HPDE6-E6E7 (cell line): Measurements from ENCODE around the gene CARD19.

ENCODE experiments used
- DNase-seq: peaks from one replicate; pipeline ENCODE4 v3.0.0; 2011; ENCODE audit warnings: missing footprints; ENCODE audit errors: extremely low spot score

The CARD19 gene, protein sequence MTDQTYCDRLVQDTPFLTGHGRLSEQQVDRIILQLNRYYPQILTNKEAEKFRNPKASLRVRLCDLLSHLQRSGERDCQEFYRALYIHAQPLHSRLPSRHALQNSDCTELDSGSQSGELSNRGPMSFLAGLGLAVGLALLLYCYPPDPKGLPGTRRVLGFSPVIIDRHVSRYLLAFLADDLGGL

GRCh38 chr9:93096131-93096802 is at the start of gene CARD19:
CARD19 (plus strand) TSS chr9:93096217; CDS start chr9:93096346, 129 bp downstream.
- DNase-seq, result no peak

DNA sequence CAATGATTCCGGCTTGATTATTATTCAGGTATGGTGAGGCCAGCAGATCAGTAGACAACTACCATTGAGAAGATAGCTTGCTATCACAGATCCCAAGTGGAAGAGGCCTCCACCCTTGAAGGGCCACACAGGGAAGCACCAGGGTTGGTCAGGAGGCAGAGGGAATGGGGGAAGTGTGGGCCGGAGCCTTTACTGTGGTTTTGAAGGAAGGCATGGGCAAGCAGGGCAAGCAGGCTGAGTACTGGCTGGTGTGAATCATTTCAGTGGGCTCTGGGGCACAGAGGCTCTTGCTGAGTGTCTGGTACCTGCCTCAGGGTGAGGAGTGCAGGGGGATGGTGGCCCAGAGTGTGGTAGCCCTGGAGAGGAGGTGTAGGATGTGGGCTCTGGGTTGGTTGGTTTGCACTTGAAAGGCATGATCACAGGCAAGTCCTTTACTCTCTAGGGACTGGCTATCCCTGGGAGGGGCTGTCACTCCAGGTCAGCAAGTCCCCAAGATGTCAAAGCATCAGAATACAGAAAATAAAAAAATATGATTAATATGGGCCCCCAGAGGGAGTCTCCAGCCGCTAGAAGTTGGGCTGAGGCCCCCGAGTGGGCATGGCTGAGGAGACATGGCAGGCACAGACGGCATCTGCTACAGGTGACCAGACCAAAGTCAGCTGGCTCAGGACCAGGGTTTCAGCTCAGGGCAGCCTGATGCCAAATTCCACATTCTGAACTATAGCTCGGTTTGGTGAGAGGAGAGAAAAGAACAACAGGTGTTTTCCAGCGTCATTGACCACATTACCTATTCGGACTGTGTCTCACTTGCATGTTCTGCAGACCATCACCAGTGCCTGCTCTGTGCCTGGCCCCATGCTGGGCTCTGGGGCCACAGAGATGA is 47.2 kb upstream of the CARD19 start:
- no peak for DNase-seq

DNA sequence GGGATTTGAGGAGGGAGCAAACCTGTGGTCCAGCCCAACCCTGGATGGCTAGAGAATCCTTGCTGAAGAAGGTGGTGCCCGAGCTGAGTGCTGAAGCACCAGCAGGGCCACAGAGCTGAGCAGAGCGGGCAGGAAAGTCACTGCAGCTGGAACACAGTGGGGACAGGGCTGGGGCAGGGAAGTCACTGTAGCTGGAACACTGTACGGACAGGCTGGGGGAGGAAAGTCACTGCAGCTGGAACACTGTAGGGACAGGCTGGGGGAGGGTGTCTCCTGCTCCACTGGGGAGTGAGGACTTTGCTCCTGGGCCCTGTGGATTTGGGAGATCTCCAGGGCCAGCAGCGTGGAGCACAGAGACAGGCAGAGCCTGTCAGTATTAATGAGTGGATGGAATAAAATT is 46.5 kb upstream of the CARD19 start:
- DNase-seq, result no peak

DNA sequence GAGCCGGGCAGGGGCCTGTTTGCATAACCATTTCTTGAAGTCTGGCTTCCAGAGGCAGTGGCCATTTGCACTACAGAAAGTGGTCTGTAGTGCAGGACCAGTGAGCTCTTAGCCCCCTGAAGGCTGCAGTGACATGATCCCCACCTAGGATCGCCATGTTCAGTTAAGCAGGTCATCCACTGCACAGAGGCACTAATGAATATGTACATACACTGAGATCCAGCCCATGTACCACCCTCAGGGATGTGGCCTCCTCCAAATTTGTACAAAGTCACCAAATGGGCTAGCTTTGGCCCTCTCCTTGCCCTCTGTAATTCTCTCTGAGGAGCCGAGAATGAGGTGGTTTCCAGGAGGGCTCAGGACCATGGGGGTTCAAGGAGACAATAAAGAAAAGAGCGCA is 45.8 kb upstream of the CARD19 start:
- no peak for DNase-seq

DNA sequence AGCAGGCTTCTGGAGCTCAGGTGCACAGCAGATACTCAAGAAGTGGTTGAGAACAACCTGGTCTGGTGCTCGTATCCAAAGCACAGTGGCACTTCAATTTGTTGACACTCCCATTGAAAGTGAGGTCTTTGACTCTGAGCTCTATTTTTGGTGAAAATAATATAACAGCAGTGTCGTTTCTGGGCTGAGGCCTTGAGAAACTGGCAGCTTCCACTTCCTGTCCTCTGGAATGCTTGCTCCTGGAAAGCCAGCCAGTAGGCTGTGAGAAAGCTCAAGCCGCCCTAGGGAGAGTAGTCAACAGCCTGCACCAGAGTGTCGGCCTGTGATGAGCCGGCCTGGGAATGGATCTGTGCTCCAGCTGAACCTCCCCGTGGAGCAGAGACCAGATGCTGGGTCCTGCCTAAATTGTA is 44.3 kb upstream of the CARD19 start:
- no peak for DNase-seq

DNA sequence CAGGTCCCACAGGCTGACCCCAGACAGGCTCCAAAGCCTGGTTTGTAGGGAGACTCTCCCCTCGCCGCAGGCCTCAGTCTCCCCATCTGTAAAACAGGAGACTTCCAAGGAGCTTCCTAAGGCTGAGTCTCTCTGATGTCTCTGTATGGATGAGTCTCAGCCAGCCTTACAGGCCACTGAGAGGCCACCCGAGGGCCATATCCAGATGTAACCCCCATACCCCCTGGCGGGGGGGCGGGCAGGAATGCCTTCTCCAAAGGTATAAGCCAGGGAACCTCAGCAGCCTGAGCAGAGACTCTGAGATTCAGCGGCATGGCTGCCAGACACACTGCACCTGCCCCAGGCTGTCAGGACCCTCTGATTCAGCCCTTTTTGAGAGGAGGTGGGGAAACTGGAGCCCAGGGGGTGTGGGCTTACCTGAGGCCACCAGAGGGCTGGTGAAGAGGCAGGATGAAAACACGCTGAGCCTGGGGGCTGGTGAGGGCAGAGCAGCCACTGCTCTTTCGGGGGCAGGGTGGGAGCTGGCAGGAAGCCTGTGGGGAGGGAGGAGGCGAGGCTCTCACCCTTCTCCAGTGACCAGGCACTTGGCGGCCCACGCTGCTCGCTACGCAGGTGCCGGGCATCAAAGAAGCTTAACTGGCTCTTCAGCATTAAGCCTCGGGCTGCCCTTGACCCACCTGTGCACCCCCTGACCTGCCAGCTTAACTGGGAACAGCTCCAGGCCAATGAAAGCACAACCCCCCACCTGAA is 43.1 kb upstream of the CARD19 start:
- no peak for DNase-seq

- DNase-seq, result no peak
Measured at GRCh38 chr9:93053781-93054331, 42.2 kb upstream of the CARD19 start.

GRCh38 chr9:93054758-93055704 is 41.0 kb upstream of the CARD19 start:
- no peak for DNase-seq

GRCh38 chr9:93057042-93057702 is 38.8 kb upstream of the CARD19 start:
- no peak for DNase-seq

GRCh38 chr9:93057703-93058354 is 38.2 kb upstream of the CARD19 start:
- DNase-seq, result no peak

DNA sequence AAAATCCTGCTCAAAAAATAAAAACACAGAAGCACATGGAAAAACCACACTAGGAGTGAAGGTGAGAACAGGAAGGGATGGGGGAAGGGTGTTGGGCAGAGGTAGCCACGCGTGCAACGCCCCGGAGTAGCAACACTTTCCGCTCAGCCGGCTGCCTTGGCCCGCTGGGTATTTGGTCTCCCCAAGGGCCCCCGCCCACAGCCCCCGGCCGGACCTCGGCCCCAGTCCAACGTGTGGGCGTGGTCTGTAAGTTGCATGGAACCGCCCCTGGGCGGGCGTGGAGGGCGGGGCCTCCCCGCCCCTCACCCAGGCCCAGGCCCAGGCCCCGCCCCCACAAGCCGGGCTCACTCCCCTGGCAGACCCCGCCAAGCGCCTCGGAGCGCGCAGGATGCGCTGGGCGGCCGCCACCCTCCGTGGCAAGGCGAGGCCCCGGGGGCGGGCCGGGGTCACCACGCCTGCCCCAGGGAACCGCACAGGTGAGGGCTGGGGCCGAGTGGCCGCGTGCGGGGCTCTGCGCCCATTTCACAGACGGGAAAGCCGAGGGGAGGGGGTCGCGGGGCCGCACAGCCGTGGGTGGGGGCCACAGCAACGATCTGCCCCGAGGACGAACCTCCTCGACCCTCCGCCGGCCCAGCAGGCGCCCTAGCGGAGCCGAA is 37.5 kb upstream of the CARD19 start, which contains the start of gene SUSD3:
SUSD3 (plus strand) TSS at position 347 of the 656 bp plus-strand sequence; CDS start at position 389, 42 bp downstream.
- no peak for DNase-seq

DNA sequence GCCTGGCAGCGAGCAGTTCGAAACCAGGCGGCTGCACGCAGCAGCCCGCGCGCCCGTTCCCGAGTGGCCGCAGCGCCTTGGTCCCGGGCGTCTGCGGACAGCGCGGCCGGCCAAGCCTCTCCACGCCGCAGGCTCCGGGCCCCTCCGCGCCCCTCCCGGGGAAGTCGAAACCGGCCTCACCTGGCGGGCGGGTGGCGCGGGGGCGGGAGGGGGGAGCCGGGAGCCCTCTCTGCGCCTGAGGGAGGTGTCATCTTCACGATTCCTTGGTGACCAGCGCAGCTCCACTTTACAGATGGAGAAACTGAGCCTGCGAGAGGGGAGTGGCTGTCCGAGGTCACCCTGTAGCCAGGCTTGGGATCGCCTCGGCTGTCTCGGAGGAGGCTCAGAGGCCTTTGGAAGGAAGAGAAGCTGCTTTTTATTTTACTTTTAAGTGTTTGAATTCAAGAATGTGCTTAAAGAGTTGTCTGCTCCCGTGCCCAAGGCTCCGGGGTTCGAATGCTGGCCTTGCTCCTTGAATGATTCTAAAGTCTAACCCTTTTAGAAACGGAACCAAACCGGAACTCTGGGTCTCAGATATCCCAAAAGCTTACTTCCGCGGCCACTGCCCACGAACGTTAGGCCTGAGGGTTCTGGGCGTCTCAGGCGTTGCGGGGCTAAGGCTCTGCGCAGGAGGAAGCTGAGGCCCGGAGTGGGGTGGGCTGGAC is 36.9 kb upstream of the CARD19 start:
- no peak for DNase-seq

DNA sequence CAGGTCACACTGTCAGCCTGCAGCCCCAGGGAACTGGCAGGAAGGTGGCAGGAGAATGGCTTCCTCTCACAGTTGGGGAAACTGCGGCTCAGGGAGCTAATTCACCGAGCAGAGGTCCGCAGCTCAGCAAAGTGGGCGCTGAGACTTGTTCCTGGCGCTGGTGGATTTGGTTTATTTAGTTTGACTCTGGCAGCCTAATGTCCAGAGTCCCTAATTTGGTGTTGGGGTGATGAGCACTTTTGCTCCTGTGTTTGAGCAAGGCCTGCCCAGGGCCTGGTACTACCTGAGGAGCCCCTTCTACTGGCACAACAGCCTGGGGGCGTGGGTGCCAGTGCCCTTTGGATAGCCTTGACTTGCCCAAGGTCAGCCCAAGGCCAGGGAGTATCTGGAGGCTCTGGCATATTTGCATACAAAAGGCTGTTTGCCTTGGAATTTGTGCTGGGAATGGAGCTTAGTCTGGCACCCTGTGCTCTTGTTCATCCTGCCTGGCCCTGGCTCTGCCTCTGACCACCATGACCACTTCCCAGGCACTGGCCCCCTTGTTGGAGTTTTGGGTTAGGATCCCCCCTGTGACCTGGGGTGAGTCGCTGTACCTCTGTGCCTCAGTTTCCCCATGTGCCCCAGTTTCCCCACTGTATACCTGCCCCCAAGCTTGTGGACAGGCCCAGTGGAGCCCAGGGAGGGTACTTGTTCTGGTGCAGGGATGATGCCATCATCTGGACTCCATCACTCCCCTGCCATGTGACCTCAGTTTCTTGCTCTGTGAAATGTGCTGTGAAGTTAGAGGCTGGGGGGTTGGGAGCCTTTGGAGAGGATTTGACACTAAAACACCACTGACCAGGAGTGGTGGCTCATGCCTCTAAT is 36.1 kb upstream of the CARD19 start:
- DNase-seq, result no peak

- no peak for DNase-seq
Measured at GRCh38 chr9:93060746-93061259, 35.2 kb upstream of the CARD19 start.

DNA sequence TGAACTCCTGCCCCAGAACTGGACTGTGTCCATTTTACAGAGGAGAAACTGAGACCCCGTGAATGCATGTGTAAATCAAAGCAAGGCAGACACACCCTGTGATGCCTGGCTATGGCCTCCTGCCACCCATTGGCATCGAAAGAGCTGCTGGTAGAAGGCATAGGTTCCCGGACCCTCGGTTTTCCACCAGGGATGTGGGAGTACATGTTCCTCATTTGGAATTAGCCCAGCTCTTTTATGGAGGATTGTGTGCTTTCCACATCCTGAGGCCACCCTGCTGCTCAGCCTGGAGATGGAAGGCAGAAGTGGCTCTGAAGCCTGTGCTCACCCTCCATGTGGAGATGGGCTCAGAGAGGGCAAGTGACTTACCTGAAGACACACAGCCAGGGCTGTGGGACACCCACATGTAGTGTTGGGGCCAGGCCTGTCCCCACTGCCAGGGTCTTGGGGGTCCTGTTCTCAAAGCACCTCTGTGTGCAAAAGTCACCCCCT is 34.7 kb upstream of the CARD19 start:
- DNase-seq, result no peak
